ENCODE measurements around the gene OPA3.

The OPA3 gene

DNA sequence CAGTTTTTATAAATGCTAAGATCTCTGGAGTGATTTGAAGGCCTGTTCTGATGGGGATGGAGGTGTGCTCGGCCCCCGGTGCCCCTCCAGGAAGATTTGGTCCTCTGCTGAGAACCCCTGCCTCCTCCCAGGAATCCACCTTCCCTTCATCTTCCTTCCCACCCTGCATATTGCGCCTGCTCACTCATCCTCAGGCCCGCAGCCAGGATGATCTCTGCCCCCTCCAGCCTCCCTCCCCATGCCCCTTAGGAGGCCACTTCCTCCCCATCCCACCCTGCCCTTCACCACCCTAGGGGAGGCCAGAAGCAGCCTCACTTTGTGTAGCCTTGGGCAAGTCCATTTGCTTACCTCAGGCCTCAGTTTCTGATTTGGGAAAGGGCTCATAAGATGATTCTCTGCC, 57.6 kb downstream of the OPA3 start:
- no peaks in the 10 kb centered on the region for H3K27me3 ChIP-seq (ENCODE audit: control insufficient read depth in 1 of 2, insufficient read depth in 1 of 2, low read length in 2 of 2)
- H2BK12ac ChIP-seq (ENCODE audit: low read length in 2 of 2) = no peak overlapping the region
- no peak overlapping the region for H3K9ac ChIP-seq (ENCODE audit: low read length)
- H2AK5ac ChIP-seq (ENCODE audit: low read length, severe bottlenecking) = no peak overlapping the region
- H2BK5ac ChIP-seq (ENCODE audit: low read depth, low read length, poor library complexity, severe bottlenecking) = no peak overlapping the region
- H3K4me3 ChIP-seq (ENCODE audit: insufficient read depth in 1 of 2, low read depth in 1 of 2, low read length in 2 of 2) = no peak overlapping the region
- no peak overlapping the region for H2BK120ac ChIP-seq (ENCODE audit: low read depth, low read length)
- no peak overlapping the region for H3K14ac ChIP-seq (ENCODE audit: low read length in 2 of 2)
- no peak overlapping the region for H3K23ac ChIP-seq (ENCODE audit: low read length in 2 of 2)
- no peak overlapping the region for H2BK15ac ChIP-seq (ENCODE audit: low read depth, poor library complexity, severe bottlenecking)
- no peak overlapping the region for H2AFZ ChIP-seq (ENCODE audit: low read depth, low read length)
- peaks cover 13% of the 10 kb centered on the region for H3K79me1 ChIP-seq (replicated peaks; ENCODE audit: low read length, poor library complexity, severe bottlenecking)
- no peak for DNase-seq
- H3K27ac ChIP-seq (ENCODE audit: low read length, poor library complexity, severe bottlenecking) = no peak overlapping the region
- H4K8ac ChIP-seq (ENCODE audit: low read length) = no peak overlapping the region
- peaks cover 42 to 63% of the 10 kb centered on the region in 2 experiments for H3K36me3 ChIP-seq (ENCODE audit: control insufficient read depth in 1 of 2, insufficient read depth in 2 of 2, low read depth in 1 of 2, low read length in 2 of 2)
- H3K18ac ChIP-seq (ENCODE audit: low read depth in 1 of 2, low read length in 2 of 2) = no peak overlapping the region
- H3K4ac ChIP-seq (ENCODE audit: low read depth in 1 of 2, low read length in 2 of 2) = no peak overlapping the region
- H3K9me3 ChIP-seq (ENCODE audit: control insufficient read depth, low read length) = peaks cover 6% of the 10 kb centered on the region
- H4K91ac ChIP-seq (ENCODE audit: low read length) = no peak overlapping the region
- 89% methylated on average over 4 of the region's 4 CpGs for WGBS
- no peak overlapping the region for H3K4me2 ChIP-seq (ENCODE audit: low read length, poor library complexity, severe bottlenecking)
- peaks cover 14% of the 10 kb centered on the region for H3K4me1 ChIP-seq (ENCODE audit: control insufficient read depth, insufficient read depth, low read depth, low read length)

DNA sequence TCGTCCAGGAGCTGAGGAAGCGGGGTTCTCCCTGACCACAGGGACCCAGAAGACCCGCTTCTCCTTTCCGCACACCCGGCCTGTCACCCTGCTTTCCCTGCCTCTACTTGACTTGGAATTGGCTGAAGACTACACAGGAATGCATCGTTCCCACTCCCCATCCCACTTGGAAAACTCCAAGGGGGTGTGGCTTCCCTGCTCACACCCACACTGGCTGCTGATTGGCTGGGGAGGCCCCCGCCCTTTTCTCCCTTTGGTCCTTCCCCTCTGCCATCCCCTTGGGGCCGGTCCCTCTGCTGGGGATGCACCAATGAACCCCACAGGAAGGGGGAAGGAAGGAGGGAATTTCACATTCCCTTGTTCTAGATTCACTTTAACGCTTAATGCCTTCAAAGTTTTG, 58.5 kb downstream of the OPA3 start:
- H3K18ac ChIP-seq (ENCODE audit: low read depth in 1 of 2, low read length in 2 of 2) = no peak overlapping the region
- H3K4me1 ChIP-seq (ENCODE audit: control insufficient read depth, insufficient read depth, low read depth, low read length) = peaks cover 15% of the 10 kb centered on the region
- H3K14ac ChIP-seq (ENCODE audit: low read length in 2 of 2) = no peak overlapping the region
- no peak overlapping the region for H3K4me2 ChIP-seq (ENCODE audit: low read length, poor library complexity, severe bottlenecking)
- no peak overlapping the region for H2AK5ac ChIP-seq (ENCODE audit: low read length, severe bottlenecking)
- no peak overlapping the region for H3K27ac ChIP-seq (ENCODE audit: low read length, poor library complexity, severe bottlenecking)
- no peak overlapping the region for H3K4me3 ChIP-seq (ENCODE audit: insufficient read depth in 1 of 2, low read depth in 1 of 2, low read length in 2 of 2)
- no peak overlapping the region for H3K9ac ChIP-seq (ENCODE audit: low read length)
- H4K91ac ChIP-seq (ENCODE audit: low read length) = no peak overlapping the region
- H3K36me3 ChIP-seq (ENCODE audit: control insufficient read depth in 1 of 2, insufficient read depth in 2 of 2, low read depth in 1 of 2, low read length in 2 of 2) = peaks cover 42 to 72% of the 10 kb centered on the region in 2 experiments
- H4K8ac ChIP-seq (ENCODE audit: low read length) = no peak overlapping the region
- peak; percentile 77 for DNase-seq
- H2BK5ac ChIP-seq (ENCODE audit: low read depth, low read length, poor library complexity, severe bottlenecking) = no peak overlapping the region
- no peak overlapping the region for H2BK120ac ChIP-seq (ENCODE audit: low read depth, low read length)
- no peak overlapping the region for H3K4ac ChIP-seq (ENCODE audit: low read depth in 1 of 2, low read length in 2 of 2)
- no peak overlapping the region for H2AFZ ChIP-seq (ENCODE audit: low read depth, low read length)
- peaks cover 18% of the 10 kb centered on the region for H3K79me1 ChIP-seq (replicated peaks; ENCODE audit: low read length, poor library complexity, severe bottlenecking)
- H3K23ac ChIP-seq (ENCODE audit: low read length in 2 of 2) = no peak overlapping the region
- no peak overlapping the region for H2BK12ac ChIP-seq (ENCODE audit: low read length in 2 of 2)
- H3K27me3 ChIP-seq (ENCODE audit: control insufficient read depth in 1 of 2, insufficient read depth in 1 of 2, low read length in 2 of 2) = no peaks in the 10 kb centered on the region
- H3K9me3 ChIP-seq (ENCODE audit: control insufficient read depth, low read length) = peaks cover 2% of the 10 kb centered on the region
- H2BK15ac ChIP-seq (ENCODE audit: low read depth, poor library complexity, severe bottlenecking) = no peak overlapping the region
- 96% methylated on average over 7 of the region's 9 CpGs for WGBS

DNA sequence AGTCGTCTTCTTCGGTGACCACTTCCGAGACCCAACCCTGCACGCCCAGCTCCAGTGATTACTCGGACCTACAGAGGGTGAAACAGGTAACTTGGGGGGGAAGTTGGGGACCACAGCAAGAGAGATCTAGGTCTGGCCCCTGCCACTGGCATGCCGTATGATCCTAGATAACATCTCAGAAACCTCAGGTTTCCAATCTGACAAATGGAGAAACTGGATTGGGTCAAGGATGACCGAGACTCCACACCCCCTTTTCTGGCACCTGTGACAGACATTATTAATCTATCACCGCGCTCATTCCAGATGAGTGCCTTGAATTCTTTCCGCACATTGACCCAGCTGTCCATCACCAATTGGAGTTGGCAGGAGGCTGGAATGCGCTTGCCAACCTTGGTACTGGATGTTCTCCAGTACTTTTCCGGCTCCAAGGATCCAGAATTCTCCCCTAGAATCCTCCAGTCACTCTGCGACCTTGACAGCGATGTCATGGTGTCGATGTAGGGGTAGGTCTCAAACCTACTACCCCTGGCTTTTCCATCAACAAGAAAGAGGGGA, 60.0 kb downstream of the OPA3 start:
- WGBS = 98% methylated on average over 15 of the region's 15 CpGs
- Histone ChIP-seq H3K4ac (ENCODE audit: low read depth in 1 of 2, low read length in 2 of 2) (no peak overlapping the region), H2AFZ (ENCODE audit: low read depth, low read length) (no peak overlapping the region), H3K9me3 (ENCODE audit: control insufficient read depth, low read length) (no peaks in the 10 kb centered on the region), H3K4me2 (ENCODE audit: low read length, poor library complexity, severe bottlenecking) (no peak overlapping the region), H3K4me1 (ENCODE audit: control insufficient read depth, insufficient read depth, low read depth, low read length) (peaks cover 18% of the 10 kb centered on the region), H3K27ac (ENCODE audit: low read length, poor library complexity, severe bottlenecking) (no peak overlapping the region), H3K36me3 (ENCODE audit: control insufficient read depth in 1 of 2, insufficient read depth in 2 of 2, low read depth in 1 of 2, low read length in 2 of 2) (peaks cover 53 to 85% of the 10 kb centered on the region in 2 experiments), H2BK5ac (ENCODE audit: low read depth, low read length, poor library complexity, severe bottlenecking) (no peak overlapping the region), H3K79me1 (replicated peaks; ENCODE audit: low read length, poor library complexity, severe bottlenecking) (peaks cover 24% of the 10 kb centered on the region), H3K9ac (ENCODE audit: low read length) (no peak overlapping the region), H2BK12ac (ENCODE audit: low read length in 2 of 2) (no peak overlapping the region), H3K27me3 (ENCODE audit: control insufficient read depth in 1 of 2, insufficient read depth in 1 of 2, low read length in 2 of 2) (no peaks in the 10 kb centered on the region), H3K23ac (ENCODE audit: low read length in 2 of 2) (no peak overlapping the region), H4K91ac (ENCODE audit: low read length) (no peak overlapping the region), H2BK120ac (ENCODE audit: low read depth, low read length) (no peak overlapping the region), H2AK5ac (ENCODE audit: low read length, severe bottlenecking) (no peak overlapping the region), H3K4me3 (ENCODE audit: insufficient read depth in 1 of 2, low read depth in 1 of 2, low read length in 2 of 2) (no peak overlapping the region), H2BK15ac (ENCODE audit: low read depth, poor library complexity, severe bottlenecking) (no peak overlapping the region), H4K8ac (ENCODE audit: low read length) (no peak overlapping the region), H3K14ac (ENCODE audit: low read length in 2 of 2) (no peak overlapping the region), H3K18ac (ENCODE audit: low read depth in 1 of 2, low read length in 2 of 2) (no peak overlapping the region)
- DNase-seq = no peak

DNA sequence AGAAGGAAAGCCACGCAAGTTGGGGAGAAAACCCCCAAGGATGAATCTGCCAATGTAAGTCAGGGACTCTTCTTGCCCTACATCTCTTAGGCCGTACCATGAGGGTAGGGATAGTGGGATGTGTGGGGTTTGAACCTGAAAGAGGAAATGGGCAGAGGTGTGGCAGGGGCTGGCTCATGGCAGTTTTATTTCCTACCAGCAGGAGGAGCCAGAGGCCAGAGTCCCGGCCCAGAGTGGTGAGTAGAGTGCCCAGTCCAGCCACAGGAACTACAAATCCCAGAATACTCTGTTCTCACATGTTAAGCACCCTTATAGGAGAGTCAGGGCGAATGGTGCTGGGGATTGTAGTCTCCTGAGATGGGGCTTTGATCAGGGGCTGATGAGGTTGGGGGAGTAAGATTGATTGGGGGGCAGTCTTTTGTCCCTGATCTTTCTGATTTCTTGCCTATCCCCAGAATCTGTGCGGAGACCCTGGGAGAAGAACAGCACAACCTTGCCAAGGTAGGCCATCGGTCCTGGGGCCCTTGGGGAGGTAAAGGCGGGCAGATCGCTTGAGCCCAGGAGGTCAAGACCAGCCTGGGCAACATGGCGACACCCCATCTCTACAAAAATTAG, 60.9 kb downstream of the OPA3 start:
- peaks cover 55 to 80% of the 10 kb centered on the region in 2 experiments for H3K36me3 ChIP-seq (ENCODE audit: control insufficient read depth in 1 of 2, insufficient read depth in 2 of 2, low read depth in 1 of 2, low read length in 2 of 2)
- no peak overlapping the region for H4K91ac ChIP-seq (ENCODE audit: low read length)
- H3K27me3 ChIP-seq (ENCODE audit: control insufficient read depth in 1 of 2, insufficient read depth in 1 of 2, low read length in 2 of 2) = no peaks in the 10 kb centered on the region
- H4K8ac ChIP-seq (ENCODE audit: low read length) = no peak overlapping the region
- H3K4ac ChIP-seq (ENCODE audit: low read depth in 1 of 2, low read length in 2 of 2) = no peak overlapping the region
- no peak overlapping the region for H2BK5ac ChIP-seq (ENCODE audit: low read depth, low read length, poor library complexity, severe bottlenecking)
- H2BK120ac ChIP-seq (ENCODE audit: low read depth, low read length) = no peak overlapping the region
- DNase-seq = peak; percentile 88
- H3K23ac ChIP-seq (ENCODE audit: low read length in 2 of 2) = no peak overlapping the region
- 85% methylated on average over 8 of the region's 9 CpGs for WGBS
- no peak overlapping the region for H3K14ac ChIP-seq (ENCODE audit: low read length in 2 of 2)
- peaks cover 14% of the 10 kb centered on the region for H3K4me1 ChIP-seq (ENCODE audit: control insufficient read depth, insufficient read depth, low read depth, low read length)
- H3K79me1 ChIP-seq (replicated peaks; ENCODE audit: low read length, poor library complexity, severe bottlenecking) = peaks cover 24% of the 10 kb centered on the region
- no peak overlapping the region for H3K4me3 ChIP-seq (ENCODE audit: insufficient read depth in 1 of 2, low read depth in 1 of 2, low read length in 2 of 2)
- H2AFZ ChIP-seq (ENCODE audit: low read depth, low read length) = no peak overlapping the region
- H2AK5ac ChIP-seq (ENCODE audit: low read length, severe bottlenecking) = peak overlapping the region; percentile 35
- peak overlapping the region; percentile 37 for H3K27ac ChIP-seq (ENCODE audit: low read length, poor library complexity, severe bottlenecking)
- H2BK15ac ChIP-seq (ENCODE audit: low read depth, poor library complexity, severe bottlenecking) = no peak overlapping the region
- H3K4me2 ChIP-seq (ENCODE audit: low read length, poor library complexity, severe bottlenecking) = no peak overlapping the region
- H3K18ac ChIP-seq (ENCODE audit: low read depth in 1 of 2, low read length in 2 of 2) = no peak overlapping the region
- H3K9me3 ChIP-seq (ENCODE audit: control insufficient read depth, low read length) = no peaks in the 10 kb centered on the region
- no peak overlapping the region for H3K9ac ChIP-seq (ENCODE audit: low read length)
- no peak overlapping the region for H2BK12ac ChIP-seq (ENCODE audit: low read length in 2 of 2)
